ENCODE measurements around the gene LRCOL1.

The LRCOL1 gene
- 0 reads per million in 3 experiments for total RNA-seq

- no peak for DNase-seq
Observed at GRCh38 chr12:132610051-132610759, at the start of gene LRCOL1. TSS of gene LRCOL1 (minus strand) at chr12:132610582. CDS start at chr12:132606251, 4,331 bp downstream.

- no peak for DNase-seq
Observed at GRCh38 chr12:132660052-132660451, 49.7 kb upstream of the LRCOL1 start.

GRCh38 chr12:132659146-132659545, 48.8 kb upstream of the LRCOL1 start:
- no peak for DNase-seq

GRCh38 chr12:132658149-132658894, 47.9 kb upstream of the LRCOL1 start:
- DNase-seq, result no peak

- no peak for DNase-seq
Observed at GRCh38 chr12:132657004-132657727, 46.8 kb upstream of the LRCOL1 start.

GRCh38 chr12:132653567-132654290, 43.3 kb upstream of the LRCOL1 start:
- DNase-seq, result no peak

GRCh38 chr12:132651444-132652100, 41.2 kb upstream of the LRCOL1 start:
- no peak for DNase-seq

- DNase-seq, result no peak
Observed at GRCh38 chr12:132649226-132649945, 39.0 kb upstream of the LRCOL1 start.

- no peak for DNase-seq
Observed at GRCh38 chr12:132648616-132649225, 38.3 kb upstream of the LRCOL1 start.

GRCh38 chr12:132647858-132648257, 37.5 kb upstream of the LRCOL1 start:
- DNase-seq, result no peak

- no peak for DNase-seq
Observed at GRCh38 chr12:132646850-132647249, 36.5 kb upstream of the LRCOL1 start.

GRCh38 chr12:132642846-132643835, 32.8 kb upstream of the LRCOL1 start:
- DNase-seq, result no peak

- no peak for DNase-seq
Observed at GRCh38 chr12:132641811-132642650, 31.6 kb upstream of the LRCOL1 start.

GRCh38 chr12:132640936-132641335, 30.6 kb upstream of the LRCOL1 start:
- DNase-seq, result no peak

- DNase-seq, result no peak
Observed at GRCh38 chr12:132639956-132640520, 29.7 kb upstream of the LRCOL1 start.

- DNase-seq, result no peak
Observed at GRCh38 chr12:132638541-132639408, 28.4 kb upstream of the LRCOL1 start.

GRCh38 chr12:132637811-132638210, 27.4 kb upstream of the LRCOL1 start:
- DNase-seq, result no peak

Measured in central memory CD4-positive, alpha-beta T cell (primary cell).